AG10803 (cell line): ENCODE results near the gene MASP1.
A peak's percentile ranks its signal among the peaks of the same experiment; 100 is the strongest.

Experiments
- DNase-seq: peaks from one replicate; pipeline ENCODE4 v3.0.0; 2010; ENCODE audit warnings: low read depth
- H3K4me3 ChIP-seq: 2 replicates; pipeline ENCODE4 v1.5.1; 2011; ENCODE audit warnings: mild to moderate bottlenecking, low read length, control low read depth
- TF ChIP-seq, protein P1 (sequence below): conservative IDR thresholded peaks from 2 replicates; pipeline ENCODE4 v1.5.1; 2011; ENCODE audit warnings: mild to moderate bottlenecking, low read length, control low read depth, inconsistent platforms

The MASP1 gene

DNA sequence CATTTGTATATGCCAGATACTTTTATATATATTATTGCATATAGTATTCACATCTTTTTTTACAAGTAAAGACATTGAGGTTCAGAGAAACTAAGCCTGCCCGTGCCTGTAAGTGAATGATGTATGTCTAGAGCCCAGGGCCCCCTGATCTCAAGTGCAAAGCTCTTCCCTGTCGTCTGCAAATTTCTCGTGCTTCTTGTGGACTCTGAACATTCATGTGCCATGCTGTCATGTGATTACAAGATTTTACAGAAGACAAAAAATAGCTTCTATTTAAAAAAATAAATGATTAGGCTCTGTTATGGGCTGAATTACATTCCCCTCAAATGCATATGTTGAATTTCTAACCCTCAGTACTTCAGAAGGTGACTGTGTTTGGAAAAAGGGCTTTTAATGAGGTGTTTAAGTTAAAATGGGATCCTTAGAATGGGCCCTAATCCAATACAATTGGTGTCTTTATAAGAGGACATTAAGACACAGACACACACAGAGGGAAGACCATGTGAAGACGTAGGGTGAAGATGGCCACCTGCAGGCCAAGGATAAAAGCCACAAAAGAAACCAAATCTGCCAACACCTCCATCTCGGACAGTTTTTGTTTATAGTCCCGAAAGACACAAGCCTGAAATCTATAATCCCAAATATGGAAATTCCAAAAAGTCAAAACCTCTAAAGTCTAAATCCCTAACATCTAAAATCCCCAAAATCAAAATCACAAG, 3.9 kb upstream of the MASP1 start:
- H3K4me3 ChIP-seq, result no peak overlapping the region
- DNase-seq, result no peak

DNA sequence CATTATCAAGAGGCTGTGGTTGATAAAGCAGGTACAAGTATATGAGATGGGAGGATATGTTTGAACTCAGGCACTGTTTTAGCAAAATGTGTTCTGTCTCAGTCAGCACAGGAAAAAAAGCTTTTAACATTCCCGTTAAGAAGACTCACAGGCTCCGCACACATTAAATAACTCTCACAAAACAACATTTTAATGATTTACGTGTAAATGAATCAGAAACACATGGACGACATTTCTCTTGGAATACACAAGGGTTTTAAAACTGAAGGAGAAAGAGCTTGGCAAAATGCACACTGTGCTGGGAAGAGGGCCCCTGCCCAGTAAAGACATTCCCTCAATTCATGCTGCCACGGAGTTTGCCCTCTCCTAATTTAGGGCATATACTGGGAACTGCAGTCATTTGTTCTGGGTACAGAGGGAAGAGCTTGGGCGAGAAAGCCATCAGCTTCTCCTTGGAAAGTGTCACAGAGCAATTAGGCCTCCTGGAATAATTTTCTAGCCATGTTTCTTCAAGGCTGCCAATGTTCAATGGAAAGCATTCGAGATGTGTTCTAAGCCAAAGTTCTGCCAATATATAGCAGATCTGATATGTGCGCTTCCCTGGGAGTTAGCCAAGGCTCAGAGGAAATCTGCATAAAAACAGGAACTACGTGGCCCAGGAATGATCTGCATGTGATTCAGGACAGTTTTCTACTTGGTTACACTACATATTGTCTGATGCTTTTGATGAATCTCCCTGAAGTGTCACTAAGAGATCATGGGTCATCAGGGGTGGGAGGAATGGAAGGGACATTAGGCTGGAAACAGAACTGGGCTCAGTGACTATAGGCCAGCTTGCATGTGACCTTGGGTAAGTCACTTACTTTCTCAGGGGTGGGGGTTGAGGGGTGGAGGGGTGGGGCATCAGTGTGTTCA, 2.2 kb upstream of the MASP1 start:
- peak; percentile 87 for DNase-seq
- H3K4me3 ChIP-seq, result peak overlapping the region; percentile 83
- TF ChIP-seq, protein P1, sequence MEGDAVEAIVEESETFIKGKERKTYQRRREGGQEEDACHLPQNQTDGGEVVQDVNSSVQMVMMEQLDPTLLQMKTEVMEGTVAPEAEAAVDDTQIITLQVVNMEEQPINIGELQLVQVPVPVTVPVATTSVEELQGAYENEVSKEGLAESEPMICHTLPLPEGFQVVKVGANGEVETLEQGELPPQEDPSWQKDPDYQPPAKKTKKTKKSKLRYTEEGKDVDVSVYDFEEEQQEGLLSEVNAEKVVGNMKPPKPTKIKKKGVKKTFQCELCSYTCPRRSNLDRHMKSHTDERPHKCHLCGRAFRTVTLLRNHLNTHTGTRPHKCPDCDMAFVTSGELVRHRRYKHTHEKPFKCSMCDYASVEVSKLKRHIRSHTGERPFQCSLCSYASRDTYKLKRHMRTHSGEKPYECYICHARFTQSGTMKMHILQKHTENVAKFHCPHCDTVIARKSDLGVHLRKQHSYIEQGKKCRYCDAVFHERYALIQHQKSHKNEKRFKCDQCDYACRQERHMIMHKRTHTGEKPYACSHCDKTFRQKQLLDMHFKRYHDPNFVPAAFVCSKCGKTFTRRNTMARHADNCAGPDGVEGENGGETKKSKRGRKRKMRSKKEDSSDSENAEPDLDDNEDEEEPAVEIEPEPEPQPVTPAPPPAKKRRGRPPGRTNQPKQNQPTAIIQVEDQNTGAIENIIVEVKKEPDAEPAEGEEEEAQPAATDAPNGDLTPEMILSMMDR, result no peak

More for the DNA sequence above, 3.9 kb upstream of the MASP1 start:
- TF ChIP-seq, protein P1, result peak; percentile 25

DNA sequence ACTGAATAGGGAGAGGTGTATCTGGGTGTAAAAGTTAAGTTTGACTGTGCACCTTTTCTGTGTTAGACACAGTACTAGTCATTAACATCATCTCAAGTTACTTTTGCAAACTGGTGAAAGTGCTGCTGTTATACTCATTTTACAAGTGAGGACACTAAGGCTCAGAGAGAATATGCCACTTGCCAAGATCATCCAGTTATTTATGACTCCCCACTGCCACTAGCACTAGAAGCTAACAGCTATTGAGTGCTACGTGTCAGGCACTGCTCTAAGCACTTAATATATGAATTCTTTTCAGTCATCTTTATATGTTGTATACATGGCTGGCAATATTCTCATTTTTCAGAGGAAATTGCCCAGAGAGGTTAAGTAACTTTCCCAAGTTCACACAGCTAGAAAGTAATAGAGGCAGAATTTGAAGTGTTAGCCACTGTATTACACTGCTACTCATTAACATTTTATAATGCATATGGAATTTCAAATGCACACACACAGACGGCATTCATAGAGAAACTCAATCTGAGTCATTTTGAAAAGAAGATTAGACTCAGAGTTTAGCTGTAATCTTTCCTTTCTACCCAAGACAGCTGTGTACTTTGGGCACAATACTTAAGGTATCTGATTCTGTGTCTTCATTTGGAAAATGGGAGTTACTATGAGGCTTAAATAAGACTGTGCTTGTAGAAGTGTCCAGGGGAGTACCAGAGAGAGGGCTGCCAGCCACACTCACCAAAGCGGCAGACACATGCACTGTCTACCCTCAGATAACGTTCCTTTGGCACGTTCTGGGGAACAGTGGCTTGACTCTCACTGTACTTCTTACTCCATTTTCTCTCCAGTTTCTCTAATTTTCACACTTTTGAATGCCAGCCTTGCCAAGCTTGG, 1.3 kb upstream of the MASP1 start:
- TF ChIP-seq, protein P1, result no peak
- DNase-seq, result peak; percentile 51
- H3K4me3 ChIP-seq, result peak overlapping the region; percentile 83

DNA sequence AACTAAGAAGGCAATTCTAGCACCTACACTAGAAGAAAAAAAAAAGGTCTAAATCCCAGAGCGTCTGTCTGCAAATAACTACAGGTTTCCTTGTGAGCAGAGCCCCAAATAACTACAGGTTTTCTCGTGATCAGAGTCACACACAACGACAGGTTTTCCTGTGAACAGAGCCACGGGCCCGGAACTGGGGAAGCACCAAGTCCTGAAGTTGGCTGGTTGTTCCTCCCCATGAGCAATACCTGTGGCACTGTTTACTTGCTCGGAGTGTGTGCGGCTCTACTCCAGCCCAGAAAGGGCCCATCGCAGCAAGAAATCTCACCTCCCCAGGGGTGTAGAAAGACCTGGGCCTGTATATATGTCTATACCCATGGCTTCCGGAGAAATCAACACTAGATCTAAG, 644 bp upstream of the MASP1 start:
- peak; percentile 37 for DNase-seq
- peak overlapping the region; percentile 83 for H3K4me3 ChIP-seq
- TF ChIP-seq, protein P1, result no peak

DNA sequence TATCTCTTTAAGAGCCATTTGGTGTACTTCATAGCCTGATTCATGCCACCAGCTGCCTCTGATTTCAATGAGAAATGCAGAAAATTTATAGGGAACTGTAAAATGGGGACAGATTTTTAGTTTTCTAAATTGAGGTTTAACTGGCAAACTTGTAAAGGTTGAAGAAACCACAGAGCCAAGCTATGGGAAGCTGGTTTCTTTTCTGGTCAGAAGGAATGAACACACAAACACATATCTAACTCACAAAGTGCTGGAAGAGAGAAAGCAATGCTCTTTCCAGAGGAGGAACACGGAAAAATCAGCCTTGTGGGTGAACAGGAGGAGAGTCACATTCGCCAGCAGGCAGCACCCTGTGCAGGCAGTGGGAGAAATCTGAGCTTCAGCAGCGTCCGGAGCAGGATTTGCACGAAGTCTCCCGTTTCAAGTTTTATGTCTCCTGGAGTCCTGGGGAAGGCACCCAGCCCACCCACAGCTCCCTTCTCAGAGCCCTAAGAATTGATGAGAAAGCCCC, 481 bp downstream of the MASP1 start:
- peak; percentile 85 for DNase-seq
- TF ChIP-seq, protein P1, result no peak
- H3K4me3 ChIP-seq, result peak overlapping the region; percentile 83

DNA sequence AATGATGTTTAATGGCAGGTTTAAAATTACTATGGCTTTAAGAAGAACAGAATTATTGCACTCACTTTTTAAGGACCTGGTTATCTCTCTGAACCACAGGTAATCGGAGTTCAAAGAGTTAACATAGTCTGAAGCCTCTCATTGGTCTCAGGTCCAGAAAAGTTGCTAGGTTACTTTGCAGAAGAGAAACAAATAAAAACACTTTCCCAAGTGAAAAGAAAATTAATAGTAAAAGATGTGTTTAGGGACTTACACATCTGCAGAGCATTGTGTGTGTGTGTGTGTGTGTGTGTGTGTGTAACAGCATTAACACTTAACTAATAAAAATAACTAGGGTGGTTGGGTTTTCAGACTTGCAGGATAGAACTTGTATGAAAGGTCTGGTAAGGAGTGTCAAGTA, 1.0 kb downstream of the MASP1 start:
- peak; percentile 61 for DNase-seq
- TF ChIP-seq, protein P1, result no peak
- H3K4me3 ChIP-seq, result peak overlapping the region; percentile 83
